H1 (cell line): ENCODE measurements around the gene OVCH2. TPM values are rescaled to one million over a fixed set of nuclear protein-coding genes. Genes with fewer than 3 reads are reported as not detected.

Experiments
- CTCF ChIA-PET: fragments of 300-600 bp; sonication (Branson Sonifier 250); formaldehyde crosslinking; loops from one replicate; lab custom pipeline; 2021; ENCODE audit not compliant: partially characterized antibody; lab: Charles Lee
- POLR2A ChIA-PET: fragments of 300-600 bp; sonication (Branson Sonifier 250); formaldehyde crosslinking; loops from one replicate; lab custom pipeline; 2021; ENCODE audit warnings: inconsistent platforms; ENCODE audit not compliant: partially characterized antibody; lab: Charles Lee
- DNase-seq, 2 experiments: peaks; one replicate each; pipeline versions ENCODE4 v3.0.0 to v3.0.0-alpha.2; 2010 to 2022; ENCODE audit warnings: low spot score in 2 of 2, low read depth in 1 of 2, mixed read lengths in 1 of 2
- FAIRE-seq: peaks from 2 replicates; lab custom pipeline; 2011; peaks lifted over from hg19 to GRCh38; lab: Jason Lieb, UNC
- H2AFZ ChIP-seq: 2 replicates; pipeline ENCODE4 v1.8.1; 2012; ENCODE audit warnings: low read length, inconsistent platforms
- H2AK5ac ChIP-seq: 2 replicates; pipeline ENCODE4 v1.6.1; 2013; ENCODE audit warnings: low read depth, low read length
- H2BK120ac ChIP-seq: replicated peaks from 2 replicates; pipeline ENCODE3; 2013; ENCODE audit warnings: low read depth, low read length, inconsistent platforms
- H2BK12ac ChIP-seq: 2 replicates; pipeline ENCODE4 v1.6.1; 2013; ENCODE audit warnings: low read depth, low read length
- H2BK15ac ChIP-seq: 2 replicates; pipeline ENCODE4 v1.6.1; 2013; ENCODE audit warnings: low read length
- H2BK20ac ChIP-seq: 2 replicates; pipeline ENCODE4 v1.6.1; 2013; ENCODE audit warnings: low read length
- H2BK5ac ChIP-seq: 2 replicates; pipeline ENCODE4 v1.6.1; 2013; ENCODE audit warnings: low read depth, low read length
- H3K14ac ChIP-seq: 2 replicates; pipeline ENCODE4 v1.6.1; 2013; ENCODE audit warnings: inconsistent platforms; ENCODE audit not compliant: insufficient read length
- H3K18ac ChIP-seq: 2 replicates; pipeline ENCODE4 v1.6.1; 2013; ENCODE audit warnings: low read length; ENCODE audit errors: extremely low read depth
- H3K23ac ChIP-seq: 2 replicates; pipeline ENCODE4 v1.6.1; 2013; ENCODE audit warnings: inconsistent platforms; ENCODE audit not compliant: insufficient read length
- H3K23me2 ChIP-seq: 2 replicates; pipeline ENCODE4 v1.6.1; 2013; ENCODE audit warnings: low read depth, low read length
- H3K27ac ChIP-seq: 2 replicates; pipeline ENCODE4 v1.6.1; 2011; ENCODE audit warnings: low read depth, low read length, inconsistent platforms
- H3K27me3 ChIP-seq, 4 experiments: replicated peaks in 1 of 4; 1 replicate in 1 of 4; 2 replicates in 3 of 4; pipeline versions ENCODE4 v1.6.1 to v1.8.1; 2011 to 2013; ENCODE audit warnings: low read length in 3 of 4, mild to moderate bottlenecking in 3 of 4, inconsistent platforms in 2 of 4, mixed read lengths in 2 of 4, moderate library complexity in 1 of 4; ENCODE audit not compliant: control insufficient read depth in 3 of 4, insufficient read depth in 3 of 4; ENCODE audit errors: extremely low read depth in 1 of 4
- H3K36me3 ChIP-seq, 4 experiments: 2 replicates each; pipeline versions ENCODE4 v1.6.1 to v1.8.1; 2011 to 2013; ENCODE audit warnings: mild to moderate bottlenecking in 4 of 4, low read length in 3 of 4, moderate library complexity in 2 of 4, control low read depth in 1 of 4, inconsistent platforms in 1 of 4; ENCODE audit not compliant: insufficient read depth in 4 of 4, control insufficient read depth in 2 of 4
- H3K4ac ChIP-seq: replicated peaks from 2 replicates; pipeline ENCODE3; 2013; ENCODE audit warnings: low read length, low read depth, mixed read lengths, inconsistent platforms; ENCODE audit not compliant: insufficient read length
- H3K4me1 ChIP-seq, 4 experiments: replicated peaks in 1 of 4; 1 replicate in 1 of 4; 2 replicates in 3 of 4; pipeline versions ENCODE4 v1.6.1 to v1.8.1; 2011 to 2013; ENCODE audit warnings: low read length in 3 of 4, inconsistent platforms in 2 of 4, mixed read lengths in 1 of 4; ENCODE audit not compliant: insufficient read depth in 4 of 4, control insufficient read depth in 3 of 4
- H3K4me2 ChIP-seq, 2 experiments: 2 replicates each; pipeline versions ENCODE4 v1.6.1 to v1.8.1; 2011 to 2013; ENCODE audit warnings: low read depth in 2 of 2, low read length in 2 of 2, control low read depth in 1 of 2, inconsistent platforms in 1 of 2, mild to moderate bottlenecking in 1 of 2; ENCODE audit not compliant: insufficient read depth in 1 of 2
- H3K4me3 ChIP-seq, 4 experiments: fragments of 200-600, 300-600 bp in 1 of 4; sonication (generic), shearing (Covaris generic), sonication (Bioruptor Twin) in 1 of 4; 2 replicates each; pipeline versions ENCODE4 v1.5.1 to v1.8.1; 2011 to 2016; ENCODE audit warnings: low read length in 4 of 4, low read depth in 3 of 4, control low read depth in 2 of 4, inconsistent platforms in 2 of 4, mild to moderate bottlenecking in 2 of 4, mixed read lengths in 1 of 4, moderate library complexity in 1 of 4; ENCODE audit not compliant: insufficient read depth in 2 of 4; ENCODE audit errors: extremely low read depth in 1 of 4
- H3K56ac ChIP-seq: replicated peaks from 2 replicates; pipeline ENCODE3; 2013; ENCODE audit warnings: low read depth, mild to moderate bottlenecking, mixed read lengths, low read length, inconsistent platforms; ENCODE audit not compliant: insufficient read length
- H3K79me1 ChIP-seq: 2 replicates; pipeline ENCODE4 v1.6.1; 2013; ENCODE audit warnings: low read depth, low read length, control low read depth
- H3K79me2 ChIP-seq, 2 experiments: 2 replicates each; pipeline versions ENCODE4 v1.6.1 to v1.8.1; 2012 to 2013; ENCODE audit warnings: low read length in 2 of 2, mild to moderate bottlenecking in 2 of 2, inconsistent platforms in 1 of 2; ENCODE audit not compliant: insufficient read depth in 2 of 2, control insufficient read depth in 1 of 2
- H3K9ac ChIP-seq, 4 experiments: replicated peaks in 1 of 4; 1 replicate in 1 of 4; 2 replicates in 3 of 4; pipeline versions ENCODE4 v1.6.1 to v1.8.1; 2011 to 2013; ENCODE audit warnings: low read depth in 3 of 4, low read length in 3 of 4, control low read depth in 2 of 4, mild to moderate bottlenecking in 2 of 4, moderate library complexity in 2 of 4, inconsistent platforms in 1 of 4; ENCODE audit errors: extremely low read depth in 1 of 4
- H3K9me3 ChIP-seq, 2 experiments: 2 replicates each; pipeline versions ENCODE4 v1.6.1 to v1.8.1; 2012 to 2013; ENCODE audit warnings: mild to moderate bottlenecking in 2 of 2, moderate library complexity in 2 of 2, control low read depth in 1 of 2, inconsistent platforms in 1 of 2, low read depth in 1 of 2, low read length in 1 of 2, mixed read lengths in 1 of 2; ENCODE audit not compliant: insufficient read depth in 2 of 2
- H4K20me1 ChIP-seq, 2 experiments: replicated peaks in 1 of 2; 2 replicates each; pipeline versions ENCODE3 to v1.8.1; 2011 to 2013; ENCODE audit warnings: inconsistent platforms in 2 of 2, low read length in 2 of 2, mild to moderate bottlenecking in 1 of 2; ENCODE audit not compliant: insufficient read depth in 2 of 2, control insufficient read depth in 1 of 2
- H4K5ac ChIP-seq: 2 replicates; pipeline ENCODE4 v1.6.1; 2013; ENCODE audit warnings: low read length, low read depth, mixed read lengths, inconsistent platforms; ENCODE audit not compliant: insufficient read length
- H4K8ac ChIP-seq: 2 replicates; pipeline ENCODE4 v1.8.0; 2013; ENCODE audit warnings: mild to moderate bottlenecking, moderate library complexity, low read length, inconsistent platforms; ENCODE audit not compliant: insufficient read depth; ENCODE audit errors: extremely low read depth
- H4K91ac ChIP-seq: replicated peaks from 2 replicates; pipeline ENCODE3; 2013; ENCODE audit warnings: low read length, mixed read lengths, inconsistent platforms; ENCODE audit not compliant: insufficient read length
- ASH2L ChIP-seq: fragments of 200-600, 300-600 bp; sonication (generic); IDR thresholded peaks from one replicate; pipeline ENCODE4 v1.7.1; 2017; ENCODE audit warnings: low read length
- BACH1 ChIP-seq: IDR thresholded peaks from 2 replicates; pipeline ENCODE4 v1.6.1; 2012; ENCODE audit warnings: low read length, improper control_type of control experiment
- BCL11A ChIP-seq, 2 experiments: IDR thresholded peaks; one replicate each; pipeline ENCODE4 v1.6.1; 2011; ENCODE audit warnings: low read depth in 2 of 2, low read length in 2 of 2, mild to moderate bottlenecking in 2 of 2
- CEBPB ChIP-seq: IDR thresholded peaks from 2 replicates; pipeline ENCODE4 v1.6.1; 2012; ENCODE audit warnings: low read depth, low read length
- EZH2 ChIP-seq: fragments of 200-600 bp; sonication (generic); IDR thresholded peaks from 2 replicates; pipeline ENCODE4 v1.7.1; 2012; ENCODE audit warnings: low read depth, mild to moderate bottlenecking, moderate library complexity, low read length, inconsistent platforms; ENCODE audit not compliant: severe bottlenecking
- JUN ChIP-seq: IDR thresholded peaks from 2 replicates; pipeline ENCODE4 v1.6.1; 2011; ENCODE audit warnings: low read depth, mild to moderate bottlenecking, improper control_type of control experiment, low read length
- JUND ChIP-seq: IDR thresholded peaks from 2 replicates; pipeline ENCODE4 v1.6.1; 2011; ENCODE audit warnings: mild to moderate bottlenecking, improper control_type of control experiment, low read length
- KDM4A ChIP-seq: IDR thresholded peaks from one replicate; pipeline ENCODE4 v1.7.1; 2012; ENCODE audit warnings: low read depth, mild to moderate bottlenecking, moderate library complexity, low read length, inconsistent platforms; ENCODE audit not compliant: severe bottlenecking
- MAFK ChIP-seq: IDR thresholded peaks from 2 replicates; pipeline ENCODE4 v1.6.1; 2012; ENCODE audit warnings: low read depth, mild to moderate bottlenecking, improper control_type of control experiment, low read length
- POLR2A ChIP-seq, 2 experiments: IDR thresholded peaks; 1 replicate in 1 of 2; 2 replicates in 1 of 2; pipeline ENCODE4 v1.6.1; 2011; ENCODE audit warnings: low read depth in 2 of 2, low read length in 2 of 2, mild to moderate bottlenecking in 2 of 2; ENCODE audit errors: control extremely low read depth in 1 of 2
- SIX5 ChIP-seq: IDR thresholded peaks from 2 replicates; pipeline ENCODE4 v1.6.1; 2011; ENCODE audit warnings: mild to moderate bottlenecking, low read depth, low read length
- SUZ12 ChIP-seq: fragments of 200-600 bp; sonication (generic); IDR thresholded peaks from 2 replicates; pipeline ENCODE4 v1.6.1; 2012; ENCODE audit warnings: mild to moderate bottlenecking, inconsistent platforms, low read length, moderate library complexity, mixed read lengths
- TAF1 ChIP-seq: IDR thresholded peaks from 2 replicates; pipeline ENCODE4 v1.6.1; 2011; ENCODE audit warnings: mild to moderate bottlenecking, low read depth, low read length
- TAF7 ChIP-seq: optimal IDR thresholded peaks from 2 replicates; pipeline ENCODE3; 2011; ENCODE audit warnings: low read depth, mild to moderate bottlenecking, inconsistent platforms, low read length, moderate library complexity, borderline replicate concordance
- TEAD4 ChIP-seq: IDR thresholded peaks from 2 replicates; pipeline ENCODE4 v1.6.1; 2012; ENCODE audit warnings: low read depth, low read length, inconsistent platforms, mixed read lengths
- YY1 ChIP-seq: IDR thresholded peaks from 2 replicates; pipeline ENCODE4 v1.6.1; 2011; ENCODE audit warnings: low read depth, mild to moderate bottlenecking, low read length
- ZNF274 ChIP-seq: IDR thresholded peaks from 2 replicates; pipeline ENCODE4 v1.7.0; 2012; ENCODE audit warnings: low read length, borderline replicate concordance; ENCODE audit errors: extremely low read depth
- WGBS, 2 experiments: shearing (Covaris generic) in 1 of 2; methylation state at CpG; one replicate each; pipeline versions ENCODE4 v1.1.6 to v1.1.7; 2013 to 2015; ENCODE audit warnings: low lambda C conversion rate in 2 of 2, mixed read lengths in 2 of 2, inconsistent platforms in 1 of 2, low coverage in 1 of 2, missing lambda C conversion rate in 1 of 2; ENCODE audit not compliant: insufficient replicate concordance in 2 of 2, insufficient coverage in 1 of 2, insufficient read length in 1 of 2; ENCODE audit errors: extremely low coverage in 1 of 2, missing lambda C conversion rate in 1 of 2; 5-methylcytosine and 5-hydroxymethylcytosine counted together
- polyA plus RNA-seq, 7 experiments: library from polyadenylated mRNA; depleted of rRNA in 3 of 7; stranded (reverse) in 5 of 7; unstranded in 2 of 7; fragments of >200 nt in 5 of 7; fragments of 200-250 nt in 2 of 7; gene quantifications; 1 replicate in 5 of 7; 2 replicates in 1 of 7; 4 replicates in 1 of 7; pipeline versions ENCODE4 v1.2.1 to v1.2.3, GENCODE V29; 2011 to 2013; ENCODE audit warnings: missing spikeins in 2 of 7, mixed read lengths in 2 of 7
- total RNA-seq: library from RNA; stranded (reverse); fragmentation: NEBNext Ultra II Directional; extraction: Animal tissue kit (Norgen Biotek cat#: 25700); gene quantifications from 2 replicates; pipeline ENCODE4 v1.2.1, GENCODE V29; 2021

Gene OVCH2
- total and polyA plus RNA-seq, 2 of the 8 experiments (the other 6 are each of a cell fraction or from before 2014, with no cell fraction given): 0.03 to 1.1 TPM

GRCh38 chr11:7689239-7689638, 17.0 kb downstream of the OVCH2 start:
- H3K56ac ChIP-seq: no peak overlapping the region
- no peaks in the 10 kb centered on the region for H3K79me2 ChIP-seq
- DNase-seq: no peak
- no peak overlapping the region for H2BK20ac ChIP-seq
- FAIRE-seq: no peak
- no peak overlapping the region for H2AK5ac ChIP-seq
- H3K18ac ChIP-seq: no peak overlapping the region
- no peak overlapping the region for H4K91ac ChIP-seq
- peaks cover 0 to 4% (median under 1%) of the 10 kb centered on the region in 4 experiments; a peak in 2 of 7 replicates for H3K4me1 ChIP-seq
- no peak overlapping the region for H3K14ac ChIP-seq
- no peaks in the 10 kb centered on the region for H3K36me3 ChIP-seq
- H4K8ac ChIP-seq: no peak overlapping the region
- H3K4me3 ChIP-seq: no peak overlapping the region
- H3K9ac ChIP-seq: no peak overlapping the region
- WGBS, 2 experiments: 73% methylated on average over 4 of the region's 4 CpGs; no CpG with 5 or more reads in 1 of the 2 experiments
- H3K9me3 ChIP-seq: no peaks in the 10 kb centered on the region
- ChIA-PET CTCF (interaction anchor here (0.6 to 5.1 kb wide), 6 partner anchors 7 to 247 kb away, joined by 3 to 26 read pairs (median 4); partner anchors contain the start of gene CYB5R2), POLR2A (no interaction called here)
- H3K27me3 ChIP-seq: no peaks in the 10 kb centered on the region
- H4K5ac ChIP-seq: no peak overlapping the region
- no peaks in the 10 kb centered on the region for H4K20me1 ChIP-seq
- no peak overlapping the region for H2BK120ac ChIP-seq
- H2BK12ac ChIP-seq: no peak overlapping the region
- no peak overlapping the region for H3K4ac ChIP-seq
- no peak overlapping the region for H2BK5ac ChIP-seq
- no peak overlapping the region for H3K23ac ChIP-seq
- no peaks in the 10 kb centered on the region for H3K79me1 ChIP-seq
- no peak overlapping the region for H2BK15ac ChIP-seq
- H3K23me2 ChIP-seq: no peaks in the 10 kb centered on the region
- H3K27ac ChIP-seq: no peak overlapping the region
- H2AFZ ChIP-seq: no peak overlapping the region
- H3K4me2 ChIP-seq: no peak overlapping the region
- TF ChIP-seq KDM4A (no peak), YY1 (no peak), EZH2 (no peak), JUN (no peak), TAF7 (no peak), BACH1 (no peak), MAFK (no peak), TEAD4 (no peak), SIX5 (no peak), SUZ12 (no peak), ZNF274 (no peak), JUND (no peak), ASH2L (no peak), TAF1 (no peak), POLR2A (IDR thresholded peaks at IDR 0.05; ENCODE audit: control extremely low read depth in 1 of 2, low read depth in 2 of 2, low read length in 2 of 2) (no peak), CEBPB (no peak), BCL11A (IDR thresholded peaks at IDR 0.05; ENCODE audit: low read depth in 2 of 2, low read length in 2 of 2) (no peak)
